Right atrium auricular region (tissue), 2 donors: ENCODE measurements around the gene PAX7. TPM values are rescaled to one million over a fixed set of nuclear protein-coding genes. Genes with fewer than 3 reads are reported as not detected.
A peak's percentile ranks its signal among the peaks of the same experiment; 100 is the strongest.

ENCODE experiments used
- DNase-seq: peaks from one replicate; pipeline ENCODE4 v3.0.0-alpha.2; 2019; ENCODE audit warnings: low spot score
- H3K27ac ChIP-seq, 2 donors: fragments of 200-600 bp; sonication (generic); 1 replicate in 1 of 2; 2 replicates in 1 of 2; pipeline ENCODE4 v1.5.1; 2016 to 2019
- H3K27me3 ChIP-seq, 2 donors: fragments of 200-600 bp; sonication (generic); one replicate each; pipeline versions ENCODE4 v1.5.1 to v1.6.0; 2017 to 2019
- H3K36me3 ChIP-seq: fragments of 200-600 bp; sonication (generic); one replicate; pipeline ENCODE4 v1.5.1; 2016
- H3K4me1 ChIP-seq, 2 donors: fragments of 200-600 bp; sonication (generic); one replicate each; pipeline versions ENCODE4 v1.5.1 to v1.6.0; 2017 to 2019
- H3K4me3 ChIP-seq, 2 donors: fragments of 200-600 bp; sonication (generic); 1 replicate in 1 of 2; 2 replicates in 1 of 2; pipeline ENCODE4 v1.5.1; 2017 to 2019; ENCODE audit warnings: mild to moderate bottlenecking in 1 of 2, moderate library complexity in 1 of 2
- H3K9me3 ChIP-seq, 2 donors: fragments of 200-600 bp; sonication (generic); one replicate each; pipeline ENCODE4 v1.5.1; 2019
- total RNA-seq, 2 donors: library from RNA; depleted of rRNA; stranded (reverse); fragments of >200 nt; gene quantifications; one replicate each; pipeline ENCODE4 v1.1.0, GENCODE V29; 2016
- TF ChIP-seq, protein P1 (sequence below), 2 donors: fragments of 200-600 bp; sonication (generic); IDR thresholded peaks; one replicate each; pipeline ENCODE4 v1.5.1; 2019; ENCODE audit warnings: antibody characterized with exemption in 2 of 2

Gene PAX7
- total RNA-seq, 2 donors from 2014 or later: not detected

DNA sequence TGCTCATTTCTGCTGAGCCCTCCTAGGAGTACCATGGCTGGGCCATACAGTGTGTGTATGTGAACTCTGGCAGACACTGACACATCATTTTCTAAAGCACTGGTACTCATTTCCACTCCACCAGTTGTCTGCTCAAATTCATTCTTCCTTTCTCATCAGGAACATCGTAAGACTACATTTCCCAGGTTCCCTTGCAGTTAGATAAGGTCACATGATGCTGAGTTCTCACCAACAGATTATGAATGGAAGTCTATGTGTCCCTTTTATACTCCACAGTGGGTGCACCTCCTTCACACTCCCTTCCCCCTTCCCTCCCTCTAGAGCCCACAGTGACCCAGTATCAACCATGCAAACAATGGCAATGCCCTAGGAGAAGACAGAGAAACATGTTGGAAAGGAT lies 38.3 kb upstream of the PAX7 start:
- Histone ChIP-seq H3K9me3 (no peaks in the 10 kb centered on the region), H3K27me3 (no peaks in the 10 kb centered on the region), H3K27ac (no peak overlapping the region), H3K36me3 (no peaks in the 10 kb centered on the region), H3K4me1 (no peaks in the 10 kb centered on the region), H3K4me3 (no peak overlapping the region)
- DNase-seq: no peak
- TF ChIP-seq, protein P1, sequence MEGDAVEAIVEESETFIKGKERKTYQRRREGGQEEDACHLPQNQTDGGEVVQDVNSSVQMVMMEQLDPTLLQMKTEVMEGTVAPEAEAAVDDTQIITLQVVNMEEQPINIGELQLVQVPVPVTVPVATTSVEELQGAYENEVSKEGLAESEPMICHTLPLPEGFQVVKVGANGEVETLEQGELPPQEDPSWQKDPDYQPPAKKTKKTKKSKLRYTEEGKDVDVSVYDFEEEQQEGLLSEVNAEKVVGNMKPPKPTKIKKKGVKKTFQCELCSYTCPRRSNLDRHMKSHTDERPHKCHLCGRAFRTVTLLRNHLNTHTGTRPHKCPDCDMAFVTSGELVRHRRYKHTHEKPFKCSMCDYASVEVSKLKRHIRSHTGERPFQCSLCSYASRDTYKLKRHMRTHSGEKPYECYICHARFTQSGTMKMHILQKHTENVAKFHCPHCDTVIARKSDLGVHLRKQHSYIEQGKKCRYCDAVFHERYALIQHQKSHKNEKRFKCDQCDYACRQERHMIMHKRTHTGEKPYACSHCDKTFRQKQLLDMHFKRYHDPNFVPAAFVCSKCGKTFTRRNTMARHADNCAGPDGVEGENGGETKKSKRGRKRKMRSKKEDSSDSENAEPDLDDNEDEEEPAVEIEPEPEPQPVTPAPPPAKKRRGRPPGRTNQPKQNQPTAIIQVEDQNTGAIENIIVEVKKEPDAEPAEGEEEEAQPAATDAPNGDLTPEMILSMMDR (IDR thresholded peaks at IDR 0.05): no peak

DNA sequence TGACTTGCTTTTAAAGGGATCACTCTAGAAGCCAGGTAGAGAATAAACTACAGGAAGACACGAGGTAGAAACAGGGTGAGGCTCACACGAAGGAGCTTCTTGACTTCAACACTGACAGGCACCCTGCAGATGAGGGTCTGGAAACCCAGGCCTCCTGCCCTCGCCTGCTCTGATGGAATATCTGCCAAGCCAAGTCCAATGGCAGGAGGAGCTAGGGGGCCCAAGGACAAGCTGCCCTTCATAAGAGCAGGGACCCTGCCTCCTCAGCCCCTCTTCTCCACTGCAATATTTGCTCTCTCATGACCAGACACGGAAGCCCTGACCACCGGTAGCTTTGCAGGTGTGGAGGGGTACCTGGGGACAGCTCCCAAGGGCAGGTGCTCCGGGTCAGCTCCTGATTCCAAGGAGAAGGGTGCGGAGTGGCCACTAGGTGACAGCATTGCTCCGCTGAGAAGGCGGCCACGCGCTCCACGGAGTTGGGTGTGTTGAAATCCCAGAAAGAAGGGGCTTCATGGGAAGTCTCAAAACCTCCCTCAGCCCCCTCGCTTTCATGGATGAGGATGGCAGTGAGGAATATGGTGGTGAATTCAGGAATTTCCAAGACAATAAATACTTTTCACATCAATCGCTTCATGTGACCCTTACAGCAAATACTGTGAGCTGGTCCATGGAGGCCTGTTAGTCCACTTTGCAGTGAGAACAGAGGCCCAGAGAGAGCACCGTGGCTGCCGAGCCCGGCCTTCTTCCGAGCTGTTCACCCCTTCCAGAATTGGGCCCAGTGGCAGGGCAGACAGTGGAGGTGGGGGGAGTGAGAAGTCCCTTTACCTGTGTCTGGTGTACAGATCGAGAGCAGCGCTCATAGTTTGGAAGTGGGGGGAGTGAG lies 33.2 kb upstream of the PAX7 start:
- Histone ChIP-seq H3K27me3 (no peaks in the 10 kb centered on the region), H3K36me3 (no peaks in the 10 kb centered on the region), H3K4me1 (no peaks in the 10 kb centered on the region), H3K9me3 (no peaks in the 10 kb centered on the region), H3K4me3 (no peak overlapping the region), H3K27ac (no peak overlapping the region)
- TF ChIP-seq, protein P1 (IDR thresholded peaks at IDR 0.05): peak; percentile 71 to 95
- DNase-seq: peak; percentile 64

DNA sequence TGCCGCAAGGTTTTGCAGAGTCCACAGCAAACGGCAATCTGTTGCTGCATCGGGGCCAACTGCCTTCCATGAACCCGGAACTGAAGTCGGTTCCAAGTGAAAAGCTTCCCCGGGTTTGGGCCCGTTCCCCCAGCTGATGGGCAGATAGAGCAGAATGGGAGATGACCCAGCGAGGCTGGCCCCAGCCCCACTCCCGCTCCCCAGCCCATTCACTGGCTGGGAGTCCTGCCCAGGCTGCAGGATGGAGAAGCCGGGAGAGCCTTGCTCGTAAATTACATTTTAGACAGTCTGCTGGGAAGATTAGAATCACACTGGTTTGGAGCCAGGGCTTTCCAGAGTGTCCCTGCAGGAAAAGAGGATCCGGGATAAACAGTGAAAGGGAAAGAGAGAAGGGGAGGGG lies 31.6 kb upstream of the PAX7 start:
- TF ChIP-seq, protein P1 (IDR thresholded peaks at IDR 0.05): no peak
- DNase-seq: no peak
- Histone ChIP-seq H3K27me3 (no peaks in the 10 kb centered on the region), H3K27ac (no peak overlapping the region), H3K36me3 (no peaks in the 10 kb centered on the region), H3K4me1 (no peaks in the 10 kb centered on the region), H3K9me3 (no peaks in the 10 kb centered on the region), H3K4me3 (no peak overlapping the region)

DNA sequence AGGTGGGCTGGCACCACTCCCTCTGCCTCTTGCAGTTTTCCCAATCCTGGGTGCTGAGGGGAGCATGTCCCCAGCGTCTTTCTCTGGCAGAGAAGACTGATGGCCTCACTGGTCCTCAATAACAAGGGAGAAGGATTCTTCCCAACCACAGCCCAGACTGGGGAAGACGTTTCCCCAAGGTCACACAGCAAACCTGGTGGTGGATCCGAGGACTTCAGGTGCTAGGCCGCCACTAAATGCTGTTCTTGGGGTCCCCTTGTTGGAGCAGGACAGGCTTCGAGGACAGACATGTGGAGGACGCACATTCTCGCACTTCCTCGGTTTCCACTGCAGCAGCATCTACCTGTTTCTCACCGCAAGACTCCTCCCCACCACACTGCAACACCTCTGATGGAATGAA lies 30.9 kb upstream of the PAX7 start:
- TF ChIP-seq, protein P1 (IDR thresholded peaks at IDR 0.05): no peak
- DNase-seq: no peak
- no peak overlapping the region for H3K27ac ChIP-seq
- H3K9me3 ChIP-seq: no peaks in the 10 kb centered on the region
- no peaks in the 10 kb centered on the region for H3K4me1 ChIP-seq
- no peaks in the 10 kb centered on the region for H3K36me3 ChIP-seq
- H3K4me3 ChIP-seq: no peak overlapping the region
- H3K27me3 ChIP-seq: no peaks in the 10 kb centered on the region

DNA sequence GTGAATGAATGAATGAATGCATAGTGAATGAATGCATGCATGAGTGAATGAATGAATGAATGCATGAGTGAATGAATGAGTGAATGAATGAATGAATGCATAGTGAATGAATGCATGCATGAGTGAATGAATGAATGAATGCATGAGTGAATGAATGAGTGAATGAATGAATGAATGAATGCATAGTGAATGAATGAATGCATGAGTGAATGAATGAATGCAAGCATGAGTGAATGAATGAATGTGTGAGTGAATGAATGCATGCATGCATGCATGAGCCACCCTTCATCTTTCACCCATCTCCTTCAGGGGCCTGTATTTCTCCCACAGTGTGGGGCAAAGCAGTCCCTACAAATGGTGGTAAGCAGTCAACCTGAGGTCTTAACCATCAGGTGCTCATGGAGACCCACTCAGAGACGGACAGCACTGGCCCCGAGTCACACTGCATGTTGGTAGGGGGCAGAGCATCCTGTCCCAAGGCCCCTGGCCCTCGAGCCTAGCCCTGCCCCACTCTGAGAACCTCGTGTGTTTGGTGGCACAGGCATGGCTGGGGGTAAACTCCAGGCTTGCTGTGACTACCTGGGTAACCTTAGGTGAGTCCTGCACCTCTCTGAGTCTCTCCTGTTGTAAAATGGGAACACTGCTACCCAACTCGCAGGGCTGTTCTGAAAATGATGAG lies 28.0 kb upstream of the PAX7 start:
- Histone ChIP-seq H3K27ac (no peak overlapping the region), H3K4me3 (no peak overlapping the region), H3K36me3 (no peaks in the 10 kb centered on the region), H3K4me1 (no peaks in the 10 kb centered on the region), H3K9me3 (no peaks in the 10 kb centered on the region), H3K27me3 (no peaks in the 10 kb centered on the region)
- no peak for DNase-seq
- TF ChIP-seq, protein P1 (IDR thresholded peaks at IDR 0.05): no peak
